Measurements from ENCODE around the gene GSDMA. TPM values are rescaled to one million over a fixed set of nuclear protein-coding genes. Genes with fewer than 3 reads are reported as not detected.

Gene GSDMA
- total RNA-seq, 1 experiment from 2014 or later, result not detected

- Histone ChIP-seq H3T11ph (ENCODE audit: low read length) (no peak overlapping the region), H3K9ac (ENCODE audit: extremely low read depth, insufficient read length, low read length) (no peak overlapping the region), H3K23ac (ENCODE audit: insufficient read length, low read depth, low read length) (no peak overlapping the region), H3K14ac (ENCODE audit: insufficient read depth, low read length) (no peak overlapping the region), H3K9me3 (ENCODE audit: control insufficient read depth, low read depth, low read length) (no peaks in the 10 kb centered on the region), H3K56ac (ENCODE audit: insufficient read length, low read depth, low read length) (no peak overlapping the region), H3K4me1 (ENCODE audit: insufficient read depth, low read length) (no peaks in the 10 kb centered on the region; the same call in 1 of the 2 replicates), H4K91ac (ENCODE audit: insufficient read length, low read depth, low read length) (no peak overlapping the region), H3K27me3 (ENCODE audit: insufficient read depth, low read length) (no peaks in the 10 kb centered on the region), H2BK120ac (ENCODE audit: low read depth, low read length, poor library complexity, severe bottlenecking) (no peak overlapping the region), H3K18ac (ENCODE audit: insufficient read length, low read depth, low read length) (no peak overlapping the region), H3K23me2 (ENCODE audit: insufficient read length, low read depth, low read length, poor library complexity, severe bottlenecking) (peaks cover 8% of the 10 kb centered on the region), H3K4ac (ENCODE audit: low read depth, low read length) (no peak overlapping the region), H2AK5ac (ENCODE audit: insufficient read length, low read length) (no peak overlapping the region), H4K8ac (replicated peaks; ENCODE audit: insufficient read length, low read depth, low read length) (no peak overlapping the region), H2BK20ac (ENCODE audit: low read depth, low read length, poor library complexity, severe bottlenecking) (no peak overlapping the region), H3K79me2 (ENCODE audit: insufficient read depth, low read length) (no peaks in the 10 kb centered on the region), H3K27ac (ENCODE audit: insufficient read length, low read depth, low read length) (no peak overlapping the region), H2BK12ac (ENCODE audit: insufficient read length, low read depth, low read length) (no peak overlapping the region), H2BK15ac (ENCODE audit: low read depth, low read length) (no peak overlapping the region), H4K20me1 (ENCODE audit: control insufficient read depth, insufficient read depth, insufficient read length) (no peaks in the 10 kb centered on the region), H2BK5ac (ENCODE audit: insufficient read length, low read length) (no peak overlapping the region), H3K79me1 (ENCODE audit: insufficient read depth, low read depth, low read length, poor library complexity, severe bottlenecking) (no peaks in the 10 kb centered on the region), H2AFZ (ENCODE audit: low read length) (no peak overlapping the region), H4K5ac (ENCODE audit: insufficient read length, low read depth, low read length) (no peak overlapping the region), H3K4me2 (ENCODE audit: insufficient read depth, insufficient read length, low read length) (no peak overlapping the region)
- Mint-ChIP-seq H3K4me1 (peaks cover 20 to 29% of the 10 kb centered on the region in 2 experiments), H3K27ac (no peak overlapping the region), H3K4me3 (no peak overlapping the region; a peak in 1 of 5 replicates), H3K27me3 (ENCODE audit: low read depth) (peaks cover 21% of the 10 kb centered on the region), H3K9me3 (no peaks in the 10 kb centered on the region; a peak in 1 of 5 replicates), H3K36me3 (ENCODE audit: insufficient read depth in 1 of 3, low read depth in 3 of 3) (no peaks in the 10 kb centered on the region)
- no peak for TF ChIP-seq CTCF (conservative IDR thresholded peaks at IDR 0.05)
- DNase-seq, result no peak
- WGBS (ENCODE audit: extremely low coverage, insufficient read length, low lambda C conversion rate), result no CpG with 5 or more reads among the region's 2 CpGs
These were observed 13.8 kb upstream of the GSDMA start for GRCh38 chr17:39949028-39949427.

All from H9 (cell line).